ENCODE measurements around the gene PACS2.
"Not testable (repeated sequence)": the region's sequence is repeated elsewhere in the genome, so short reads cannot be mapped to it uniquely, and the experiment has no call there.

The PACS2 gene

DNA sequence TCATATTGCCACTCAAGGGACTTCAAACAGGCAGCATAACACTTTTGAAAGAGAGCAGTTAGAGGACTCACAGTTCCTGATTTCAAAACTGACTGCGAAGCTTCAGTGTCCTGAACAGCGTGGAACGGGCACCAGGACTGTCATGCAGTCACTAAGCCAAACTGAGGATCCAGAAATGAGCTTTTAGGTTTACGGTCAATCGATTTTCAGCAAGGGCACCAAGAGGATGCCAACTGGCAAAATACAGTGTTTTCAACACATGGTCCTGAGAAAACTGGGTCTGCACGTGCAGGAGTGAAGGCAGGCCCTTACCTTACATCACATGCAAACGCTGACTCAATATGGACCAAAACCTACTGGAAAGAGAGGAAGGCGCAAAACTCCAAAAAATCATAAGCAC is 29.4 kb upstream of the PACS2 start:
- Histone ChIP-seq H3K9me3 (ENCODE audit: insufficient read depth, low read depth, low read length) (no peaks in the 10 kb centered on the region), H3K9ac (ENCODE audit: low read depth, low read length, poor library complexity, severe bottlenecking) (no peak overlapping the region), H3K4me2 (ENCODE audit: low read depth, low read length, poor library complexity, severe bottlenecking) (no peak overlapping the region), H3K4me3 (ENCODE audit: low read length, poor library complexity, severe bottlenecking) (no peak overlapping the region), H2AFZ (ENCODE audit: low read length) (no peak overlapping the region), H3K36me3 (ENCODE audit: insufficient read depth, low read length) (peaks cover 20% of the 10 kb centered on the region; the same call in 1 of the 2 replicates), H3K79me2 (ENCODE audit: insufficient read depth, low read length) (peaks cover 78% of the 10 kb centered on the region; the same call in 1 of the 2 replicates), H3F3A (ENCODE audit: low read depth) (no peaks in the 10 kb centered on the region), H3K9me2 (replicated peaks; ENCODE audit: low read depth, low read length) (no peaks in the 10 kb centered on the region), H4K20me1 (ENCODE audit: insufficient read depth, low read length, poor library complexity, severe bottlenecking) (peaks cover 10% of the 10 kb centered on the region), H3K4me1 (ENCODE audit: insufficient read depth, low read length, poor library complexity, severe bottlenecking) (peaks cover 14% of the 10 kb centered on the region), H3K27me3 (ENCODE audit: insufficient read depth, low read length, poor library complexity, severe bottlenecking) (no peaks in the 10 kb centered on the region)
- TF ChIP-seq EZH2phosphoT487 (IDR thresholded peaks at IDR 0.05; ENCODE audit: borderline replicate concordance), result no peak
- TF ChIP-seq, protein P1, sequence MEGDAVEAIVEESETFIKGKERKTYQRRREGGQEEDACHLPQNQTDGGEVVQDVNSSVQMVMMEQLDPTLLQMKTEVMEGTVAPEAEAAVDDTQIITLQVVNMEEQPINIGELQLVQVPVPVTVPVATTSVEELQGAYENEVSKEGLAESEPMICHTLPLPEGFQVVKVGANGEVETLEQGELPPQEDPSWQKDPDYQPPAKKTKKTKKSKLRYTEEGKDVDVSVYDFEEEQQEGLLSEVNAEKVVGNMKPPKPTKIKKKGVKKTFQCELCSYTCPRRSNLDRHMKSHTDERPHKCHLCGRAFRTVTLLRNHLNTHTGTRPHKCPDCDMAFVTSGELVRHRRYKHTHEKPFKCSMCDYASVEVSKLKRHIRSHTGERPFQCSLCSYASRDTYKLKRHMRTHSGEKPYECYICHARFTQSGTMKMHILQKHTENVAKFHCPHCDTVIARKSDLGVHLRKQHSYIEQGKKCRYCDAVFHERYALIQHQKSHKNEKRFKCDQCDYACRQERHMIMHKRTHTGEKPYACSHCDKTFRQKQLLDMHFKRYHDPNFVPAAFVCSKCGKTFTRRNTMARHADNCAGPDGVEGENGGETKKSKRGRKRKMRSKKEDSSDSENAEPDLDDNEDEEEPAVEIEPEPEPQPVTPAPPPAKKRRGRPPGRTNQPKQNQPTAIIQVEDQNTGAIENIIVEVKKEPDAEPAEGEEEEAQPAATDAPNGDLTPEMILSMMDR (conservative IDR thresholded peaks at IDR 0.05; ENCODE audit: low read length), result no peak

DNA sequence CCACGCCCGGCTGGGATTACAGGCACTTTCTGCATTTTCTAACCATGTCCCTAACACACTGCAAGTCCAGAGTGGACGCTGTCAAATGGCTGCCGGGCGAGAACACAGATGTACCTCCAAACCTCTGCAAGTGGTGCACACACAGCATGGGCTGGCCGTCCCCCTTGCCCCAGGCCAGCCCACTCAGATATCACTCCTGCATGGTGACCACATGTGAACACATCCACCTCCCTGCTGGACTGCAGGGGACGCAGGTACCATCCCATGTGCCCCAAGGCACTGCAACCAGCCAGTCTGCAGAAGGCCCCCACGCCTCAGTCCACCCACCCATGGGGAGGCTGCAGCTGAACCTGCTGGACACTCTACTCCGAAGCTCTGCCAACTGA is 27.8 kb upstream of the PACS2 start:
- H3K27me3 ChIP-seq (ENCODE audit: insufficient read depth, low read length, poor library complexity, severe bottlenecking), result no peaks in the 10 kb centered on the region
- TF ChIP-seq, protein P1 (conservative IDR thresholded peaks at IDR 0.05; ENCODE audit: low read length), result no peak
- TF ChIP-seq EZH2phosphoT487 (IDR thresholded peaks at IDR 0.05; ENCODE audit: borderline replicate concordance), result no peak
- H3K9me3 ChIP-seq (ENCODE audit: insufficient read depth, low read depth, low read length), result no peaks in the 10 kb centered on the region
- no peak overlapping the region for H2AFZ ChIP-seq (ENCODE audit: low read length)
- H3K79me2 ChIP-seq (ENCODE audit: insufficient read depth, low read length), result peaks cover 76% of the 10 kb centered on the region
- H3K4me1 ChIP-seq (ENCODE audit: insufficient read depth, low read length, poor library complexity, severe bottlenecking), result peaks cover 25% of the 10 kb centered on the region
- H3F3A ChIP-seq (ENCODE audit: low read depth), result no peaks in the 10 kb centered on the region
- H3K4me2 ChIP-seq (ENCODE audit: low read depth, low read length, poor library complexity, severe bottlenecking), result no peak overlapping the region
- H3K9me2 ChIP-seq (replicated peaks; ENCODE audit: low read depth, low read length), result no peaks in the 10 kb centered on the region
- H4K20me1 ChIP-seq (ENCODE audit: insufficient read depth, low read length, poor library complexity, severe bottlenecking), result peaks cover 5% of the 10 kb centered on the region
- H3K9ac ChIP-seq (ENCODE audit: low read depth, low read length, poor library complexity, severe bottlenecking), result no peak overlapping the region
- H3K4me3 ChIP-seq (ENCODE audit: low read length, poor library complexity, severe bottlenecking), result no peak overlapping the region
- H3K36me3 ChIP-seq (ENCODE audit: insufficient read depth, low read length), result peaks cover 14% of the 10 kb centered on the region; the same call in 1 of the 2 replicates

DNA sequence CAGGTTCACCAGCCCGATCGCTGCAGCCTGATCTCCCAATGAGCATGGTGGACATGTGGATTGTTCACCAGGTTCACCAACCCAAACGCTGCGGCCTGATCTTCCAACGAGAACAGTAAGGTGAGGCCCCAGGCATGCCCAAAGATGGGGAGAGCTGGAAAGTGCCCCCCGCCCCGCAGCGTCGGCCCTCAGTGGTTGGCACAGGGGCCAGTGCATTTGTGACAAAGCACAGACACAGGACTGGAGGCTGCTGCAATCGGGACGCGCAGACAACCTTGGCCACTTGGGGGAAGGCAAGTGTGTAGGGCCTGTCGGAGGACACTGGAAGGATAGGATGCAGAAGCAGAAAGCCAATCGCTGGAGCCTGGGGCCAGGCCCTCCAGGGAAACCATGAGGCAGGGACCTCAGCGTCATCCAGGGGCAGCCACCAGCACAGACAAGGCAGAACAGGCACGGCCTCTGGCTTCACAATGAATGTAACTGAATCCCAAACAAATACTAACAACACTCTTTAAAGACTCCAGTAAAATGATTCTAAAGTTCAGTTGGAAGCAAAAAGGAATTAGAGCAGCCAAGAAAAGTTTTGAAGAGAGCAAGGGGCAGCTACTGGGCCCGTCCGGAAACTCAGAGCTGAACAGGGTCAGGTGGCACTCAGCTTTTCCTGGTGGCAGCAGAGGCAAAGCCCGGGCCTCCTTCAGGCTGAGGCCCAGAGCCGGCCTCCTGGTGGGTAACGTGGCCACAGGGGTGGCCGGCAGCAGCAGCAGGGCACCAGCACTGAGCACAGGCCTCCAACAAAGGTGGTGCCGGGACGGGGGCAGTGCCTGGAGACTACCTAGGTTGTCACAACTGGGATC is 27.1 kb upstream of the PACS2 start:
- Histone ChIP-seq H3F3A (ENCODE audit: low read depth) (no peaks in the 10 kb centered on the region), H3K36me3 (ENCODE audit: insufficient read depth, low read length) (peaks cover 14% of the 10 kb centered on the region; the same call in 1 of the 2 replicates), H3K4me2 (ENCODE audit: low read depth, low read length, poor library complexity, severe bottlenecking) (no peak overlapping the region), H3K9me2 (replicated peaks; ENCODE audit: low read depth, low read length) (no peaks in the 10 kb centered on the region), H3K27me3 (ENCODE audit: insufficient read depth, low read length, poor library complexity, severe bottlenecking) (no peaks in the 10 kb centered on the region), H4K20me1 (ENCODE audit: insufficient read depth, low read length, poor library complexity, severe bottlenecking) (peaks cover 3% of the 10 kb centered on the region), H3K79me2 (ENCODE audit: insufficient read depth, low read length) (peaks cover 77% of the 10 kb centered on the region), H3K4me3 (ENCODE audit: low read length, poor library complexity, severe bottlenecking) (no peak overlapping the region), H3K9me3 (ENCODE audit: insufficient read depth, low read depth, low read length) (no peaks in the 10 kb centered on the region), H2AFZ (ENCODE audit: low read length) (no peak overlapping the region), H3K4me1 (ENCODE audit: insufficient read depth, low read length, poor library complexity, severe bottlenecking) (peaks cover 26% of the 10 kb centered on the region), H3K9ac (ENCODE audit: low read depth, low read length, poor library complexity, severe bottlenecking) (no peak overlapping the region)
- no peak for TF ChIP-seq EZH2phosphoT487 (IDR thresholded peaks at IDR 0.05; ENCODE audit: borderline replicate concordance)
- TF ChIP-seq, protein P1 (conservative IDR thresholded peaks at IDR 0.05; ENCODE audit: low read length), result no peak

DNA sequence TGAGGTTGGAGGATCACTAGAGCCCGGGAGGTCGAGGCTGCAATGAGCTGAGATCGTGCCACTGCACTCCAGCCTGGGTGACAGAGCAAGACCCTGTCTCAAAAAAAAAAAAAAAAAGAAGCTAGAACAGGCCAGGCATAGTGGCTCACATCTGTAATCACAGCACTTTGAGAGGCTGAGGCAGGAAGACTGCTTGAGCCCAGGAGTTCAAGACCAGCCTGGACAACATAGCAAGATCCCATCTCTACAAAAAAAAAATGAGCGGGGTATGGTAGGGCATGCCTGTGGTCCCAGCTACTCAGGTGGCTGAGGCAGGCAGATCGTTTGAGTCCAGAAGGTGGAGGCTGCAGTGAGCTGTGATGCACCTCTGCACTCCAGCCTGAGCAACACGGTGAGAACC is 25.6 kb upstream of the PACS2 start:
- H3K4me3 ChIP-seq (ENCODE audit: low read length, poor library complexity, severe bottlenecking); H3K27me3 ChIP-seq (ENCODE audit: insufficient read depth, low read length, poor library complexity, severe bottlenecking); H3K9me2 ChIP-seq (replicated peaks; ENCODE audit: low read depth, low read length); H3K4me2 ChIP-seq (ENCODE audit: low read depth, low read length, poor library complexity, severe bottlenecking); H3K9ac ChIP-seq (ENCODE audit: low read depth, low read length, poor library complexity, severe bottlenecking); H3K9me3 ChIP-seq (ENCODE audit: insufficient read depth, low read depth, low read length); H2AFZ ChIP-seq (ENCODE audit: low read length); H3F3A ChIP-seq (ENCODE audit: low read depth): not testable (repeated sequence)
- peaks cover 12% of the 10 kb centered on the region for H4K20me1 ChIP-seq (ENCODE audit: insufficient read depth, low read length, poor library complexity, severe bottlenecking)
- peaks cover 29% of the 10 kb centered on the region for H3K4me1 ChIP-seq (ENCODE audit: insufficient read depth, low read length, poor library complexity, severe bottlenecking)
- peaks cover 14% of the 10 kb centered on the region; the same call in 1 of the 2 replicates for H3K36me3 ChIP-seq (ENCODE audit: insufficient read depth, low read length)
- H3K79me2 ChIP-seq (ENCODE audit: insufficient read depth, low read length), result peaks cover 79% of the 10 kb centered on the region
